HL-60/S4 (cell line): ENCODE measurements around the gene YIPF7.

ENCODE experiments used
- in situ Hi-C: fragments of 300-500 bp; cut with MboI; formaldehyde crosslinking; loops from 2 replicates; pipeline ENCODE4 v1.14.3; 2022; ENCODE audit warnings: low sequenced_read_pairs

Gene YIPF7

DNA sequence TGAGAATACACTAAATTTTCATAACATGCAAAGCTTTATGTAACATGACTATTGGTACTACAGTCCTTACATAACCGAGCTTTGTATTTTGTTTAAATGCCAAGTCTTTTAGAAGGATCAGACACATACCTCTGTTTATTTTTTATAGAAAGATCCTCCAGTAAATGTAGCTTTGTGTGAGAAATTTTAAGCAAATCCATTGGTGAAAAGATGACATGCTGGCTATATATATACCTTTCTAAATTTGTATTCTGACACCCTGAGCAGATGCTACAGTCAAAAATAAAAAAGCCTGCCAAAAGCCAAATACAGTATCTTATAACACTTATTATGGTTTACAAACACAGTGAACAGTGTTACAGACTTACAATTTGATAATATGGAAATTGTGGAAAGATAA lies at the start of gene YIPF7:
YIPF7 (minus strand) TSS at position 201 of the 400 bp plus-strand sequence. CDS start 1,525 bp downstream, outside the sequence.
- in situ Hi-C loops = no loop called here

DNA sequence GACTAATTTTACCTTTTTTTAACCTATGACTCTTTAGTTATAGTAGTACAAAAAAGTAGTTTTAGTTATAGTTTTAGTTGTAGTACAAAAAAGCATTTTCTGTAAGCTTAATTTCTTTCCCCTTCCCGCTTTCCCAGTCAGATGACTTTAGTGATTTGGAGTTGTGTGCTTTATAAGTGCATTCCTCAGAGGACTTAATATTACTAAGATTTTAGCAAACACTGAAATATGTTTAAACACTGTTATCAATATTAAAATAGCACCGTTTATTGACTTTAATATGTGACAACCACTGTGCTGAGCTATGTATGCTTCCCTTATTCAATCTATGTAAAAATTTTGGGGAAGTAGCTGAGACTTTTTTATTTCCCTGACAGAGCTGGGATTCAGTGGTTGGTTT lies 49.6 kb upstream of the YIPF7 start:
- in situ Hi-C loops = no loop called here

DNA sequence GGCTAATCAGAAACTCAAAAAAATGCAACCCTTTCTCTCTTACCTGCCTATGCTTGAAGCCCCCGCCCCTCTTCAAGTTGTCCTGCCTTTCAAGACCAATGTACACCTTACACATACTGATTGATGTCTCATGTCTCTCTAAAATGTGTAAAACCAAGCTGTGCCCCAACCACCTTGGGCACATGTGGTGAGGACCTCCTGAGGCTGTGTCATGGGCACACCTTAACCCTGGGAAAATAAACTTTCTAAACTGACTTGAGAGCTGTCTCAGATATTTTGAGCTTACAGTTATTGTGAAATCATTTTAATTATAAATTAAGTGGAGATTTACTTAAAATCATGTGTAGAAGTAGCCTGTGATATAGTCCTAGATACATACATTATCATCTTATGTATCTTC lies 49.0 kb upstream of the YIPF7 start:
- in situ Hi-C loops = no loop called here

DNA sequence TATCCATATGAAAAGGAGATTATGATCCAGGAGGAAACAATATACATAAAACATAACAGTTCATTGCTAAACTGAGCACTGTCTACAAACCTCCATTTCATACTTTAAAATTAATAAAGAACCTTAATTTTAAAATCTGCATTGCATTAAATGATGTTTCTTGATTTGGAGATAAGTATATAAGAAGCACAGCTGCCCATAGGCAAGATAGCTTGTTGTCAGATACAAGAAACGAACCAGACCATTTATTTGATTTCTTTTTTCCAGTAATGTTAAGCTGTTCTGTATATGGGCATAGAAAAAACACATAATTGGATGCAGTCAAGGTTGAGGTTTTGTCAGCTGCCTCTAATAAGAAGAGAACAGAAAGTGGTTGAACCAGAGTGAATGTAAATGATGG lies 33.2 kb upstream of the YIPF7 start:
- in situ Hi-C loops = no loop called here

DNA sequence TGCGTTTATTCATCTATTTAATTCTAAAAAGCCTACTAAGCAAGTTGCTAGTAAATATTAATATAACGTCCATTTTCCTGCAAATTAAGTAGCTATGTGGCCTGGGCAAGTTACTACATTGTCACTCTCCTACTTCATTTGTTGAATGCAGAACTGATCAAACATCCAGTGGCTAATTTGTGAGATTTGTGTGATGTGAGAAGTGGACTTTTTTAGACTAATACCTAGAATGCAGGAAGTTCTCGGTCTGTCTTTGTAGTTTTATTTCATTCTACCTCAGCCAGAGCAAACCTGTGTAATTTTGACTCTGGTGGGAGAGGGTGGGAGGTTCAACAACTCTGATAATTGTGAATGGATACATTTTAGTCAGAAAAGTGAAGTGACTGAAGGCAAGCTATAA lies 27.6 kb upstream of the YIPF7 start:
- in situ Hi-C loops = no loop called here

DNA sequence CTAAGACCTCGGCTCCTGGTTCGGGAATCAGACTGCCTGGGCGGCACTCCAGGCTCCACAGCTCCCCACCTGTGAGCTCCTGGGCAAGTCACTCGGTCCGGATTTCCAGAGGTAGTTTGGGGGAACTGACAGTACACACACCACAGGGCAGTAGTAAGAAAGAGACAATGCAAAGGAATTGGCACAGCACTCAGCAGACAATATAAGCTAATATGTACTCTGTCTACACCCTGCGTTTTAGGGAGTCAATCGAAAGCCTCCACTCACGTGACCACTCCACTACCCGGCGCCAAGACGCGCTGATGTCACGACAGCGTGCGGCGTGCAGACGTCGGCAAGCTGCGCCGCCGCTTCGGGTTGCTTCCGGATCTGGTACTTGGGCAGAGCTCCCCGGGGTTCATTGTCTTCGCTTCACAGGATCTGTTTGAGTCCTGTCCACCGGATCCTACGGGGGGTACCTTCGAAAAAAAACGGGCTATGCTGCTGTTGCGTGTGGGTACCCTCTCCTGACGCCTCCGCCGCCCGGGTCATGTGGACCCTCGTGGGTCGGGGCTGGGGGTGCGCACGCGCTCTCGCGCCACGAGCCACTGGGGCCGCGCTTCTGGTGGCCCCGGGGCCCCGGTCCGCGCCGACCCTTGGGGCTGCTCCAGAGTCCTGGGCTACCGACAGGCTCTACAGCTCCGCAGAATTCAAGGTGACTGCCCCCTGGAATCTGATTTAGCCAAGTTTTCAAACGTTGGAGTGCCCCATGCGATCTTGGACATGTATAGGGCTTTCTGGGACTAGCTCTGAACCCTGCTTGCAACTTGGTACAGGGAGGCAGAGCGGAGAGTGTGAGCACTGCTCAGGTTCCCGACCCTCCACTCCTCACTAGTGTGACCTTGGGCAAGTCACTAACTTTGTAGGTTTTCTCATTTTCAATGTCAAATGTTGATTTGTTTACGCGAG lies 26.9 kb upstream of the YIPF7 start, which contains the start of gene GUF1:
GUF1 (plus strand) TSS at position 327 of the 948 bp plus-strand sequence; CDS start at position 530, 203 bp downstream.
- in situ Hi-C loops = no loop called here

DNA sequence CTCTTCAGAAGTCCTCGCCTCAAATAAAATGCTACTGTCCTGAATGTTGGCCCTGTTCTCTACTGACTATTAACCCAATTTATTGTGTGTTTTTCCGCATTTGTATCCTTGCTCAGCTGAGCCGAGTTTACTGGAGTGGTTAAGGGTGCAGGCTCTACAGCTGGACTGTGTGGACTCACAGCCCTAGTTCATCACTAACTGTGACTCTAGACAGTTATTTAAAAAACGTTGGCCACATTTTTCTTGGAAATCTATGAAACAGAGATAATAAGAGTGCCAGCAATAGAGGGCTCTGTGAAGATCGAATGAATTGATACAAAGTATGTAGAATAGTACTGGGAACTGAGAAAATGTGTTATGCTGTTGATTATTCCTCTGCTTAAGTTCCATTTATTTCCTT lies 23.9 kb upstream of the YIPF7 start:
- in situ Hi-C loops = no loop called here

DNA sequence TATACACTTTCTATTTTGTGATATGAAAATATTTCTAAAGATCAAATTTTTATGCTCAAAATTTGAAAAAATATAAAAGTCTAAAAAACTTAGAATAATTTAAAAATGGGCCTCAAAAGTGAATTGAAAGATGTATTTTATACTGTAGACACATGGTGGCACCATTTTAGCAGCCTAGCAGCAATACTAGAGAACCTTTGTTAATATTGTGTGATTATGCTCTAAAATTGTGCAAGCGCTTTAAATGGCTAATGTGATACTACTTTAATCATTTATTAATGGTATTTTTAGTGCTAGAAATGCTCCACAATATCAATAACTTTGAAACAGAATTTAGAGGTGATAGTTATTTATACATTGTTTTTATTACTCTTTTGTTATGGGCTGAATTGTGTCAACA lies 23.0 kb upstream of the YIPF7 start:
- in situ Hi-C loops = no loop called here

DNA sequence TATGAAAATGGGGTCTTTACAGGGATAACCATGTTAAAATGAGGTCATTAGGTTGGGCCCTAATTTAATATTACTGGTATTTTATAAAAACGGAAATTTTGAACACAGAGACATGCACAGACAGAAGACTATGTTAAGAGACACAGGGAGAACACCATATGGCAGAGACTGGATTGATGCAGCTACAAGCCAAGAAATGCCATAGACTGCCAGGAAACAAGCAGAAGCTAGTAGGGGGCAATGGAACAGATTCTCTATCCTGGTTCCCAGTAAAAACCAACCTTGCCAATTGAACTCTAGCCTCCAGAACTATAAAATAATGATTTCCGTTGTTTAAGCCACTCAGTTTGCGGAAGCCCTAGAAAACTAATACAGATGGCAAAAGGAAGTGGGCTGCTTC lies 20.2 kb upstream of the YIPF7 start:
- in situ Hi-C loops = no loop called here

DNA sequence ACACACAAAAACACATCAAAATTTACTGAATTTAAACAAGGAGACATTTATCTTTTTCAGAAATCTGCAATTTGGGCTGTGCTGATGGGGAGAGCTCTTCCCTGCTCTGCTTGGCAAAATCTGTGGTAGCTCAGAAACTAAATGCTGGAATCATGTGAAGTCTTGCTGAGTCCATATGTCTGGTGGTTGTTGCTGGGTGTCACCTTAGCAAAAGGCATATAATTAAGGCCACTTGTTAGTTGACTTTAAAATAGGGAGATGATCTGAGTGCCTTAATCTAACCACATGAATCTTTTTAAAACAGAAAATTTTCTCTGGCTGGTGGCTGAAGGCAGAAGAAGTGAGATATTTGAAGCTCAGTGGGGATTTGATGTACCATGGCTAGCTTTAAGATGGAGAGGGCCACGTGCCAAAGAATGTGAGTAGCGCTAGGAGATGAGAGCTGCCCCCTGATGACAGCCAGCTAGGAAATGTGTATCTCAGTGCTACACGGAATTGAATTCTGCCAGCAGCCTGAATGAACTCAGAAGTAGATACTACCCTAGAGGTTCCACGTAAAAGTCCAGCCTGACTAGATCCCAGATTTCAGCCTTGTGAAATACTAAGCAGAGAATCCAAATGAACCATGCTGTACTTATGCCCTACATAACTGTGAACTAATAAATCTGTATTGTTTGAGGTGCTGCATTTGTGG lies 19.2 kb upstream of the YIPF7 start:
- in situ Hi-C loops = no loop called here

DNA sequence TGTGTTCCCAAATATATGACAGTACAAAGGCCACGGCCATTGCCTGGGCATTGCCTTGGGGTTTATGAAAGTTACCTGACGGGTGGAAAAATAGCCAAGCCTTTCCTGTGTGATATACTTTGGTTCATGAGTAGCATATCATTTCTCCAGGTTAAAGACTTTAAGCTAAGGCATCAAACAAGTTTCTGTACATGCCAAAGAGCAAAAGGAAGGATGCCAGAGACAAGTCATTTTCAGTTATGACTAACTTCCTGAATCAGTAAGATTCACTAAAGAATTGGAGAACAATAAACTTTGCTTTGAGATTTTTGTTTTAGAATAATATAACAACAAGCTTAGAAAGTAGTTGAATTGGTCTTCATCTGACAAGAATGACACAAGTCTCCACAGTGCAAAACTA lies 17.1 kb upstream of the YIPF7 start:
- in situ Hi-C loops = no loop called here

DNA sequence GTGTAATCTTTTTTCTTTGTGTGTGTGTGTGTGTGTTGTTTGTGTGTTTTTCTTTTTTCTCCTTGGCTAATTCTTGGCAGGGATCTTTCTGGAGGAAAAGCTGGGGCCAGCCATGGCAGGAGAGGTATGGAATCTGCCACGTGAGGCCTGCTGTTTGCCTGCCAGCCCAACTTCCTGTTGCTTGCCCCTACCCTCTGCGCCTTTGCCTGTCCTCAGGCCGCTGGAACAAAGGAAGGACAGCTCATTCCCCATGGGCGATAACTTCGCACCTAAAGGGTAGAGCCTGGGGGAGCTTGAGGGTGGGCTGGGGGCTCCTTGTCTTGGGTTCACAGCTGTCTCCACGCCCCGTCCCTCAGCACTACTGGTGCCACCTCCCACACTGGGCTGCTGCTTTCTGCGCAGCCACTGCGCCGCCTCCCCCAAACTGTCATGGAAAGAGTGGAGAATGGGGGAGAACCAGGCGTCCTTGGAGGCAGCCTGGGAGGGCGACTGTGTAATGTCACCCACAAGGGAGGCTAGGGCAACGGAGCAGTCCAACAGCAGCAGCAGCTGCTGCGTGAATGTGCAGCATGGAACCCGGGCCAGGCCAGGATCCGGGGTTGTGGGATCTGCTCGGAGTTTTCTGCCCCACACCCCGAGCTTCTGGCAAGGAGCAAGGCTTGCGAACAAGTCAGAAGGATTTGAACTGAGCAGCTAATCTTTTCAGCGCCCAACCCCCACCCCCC lies 12.3 kb upstream of the YIPF7 start:
- in situ Hi-C loops = no loop called here

DNA sequence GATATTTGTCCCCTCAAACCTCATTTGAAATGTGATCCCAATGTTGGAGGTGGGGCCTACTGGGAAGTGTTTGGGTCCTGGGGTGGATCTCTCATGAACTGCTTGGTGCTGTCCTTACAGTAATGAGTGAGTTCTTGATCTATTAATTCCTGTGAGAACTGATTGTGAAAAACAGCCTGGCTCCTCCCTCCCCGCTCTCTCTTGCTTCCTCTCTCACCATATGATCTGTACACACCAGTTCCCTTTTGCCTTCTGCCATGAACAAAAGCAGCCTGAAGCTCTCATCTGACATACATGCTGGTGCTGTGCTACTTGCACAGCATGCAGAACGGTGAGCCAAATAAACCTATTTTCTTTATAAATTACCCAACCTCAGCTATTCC lies 11.2 kb upstream of the YIPF7 start:
- in situ Hi-C loops = no loop called here

DNA sequence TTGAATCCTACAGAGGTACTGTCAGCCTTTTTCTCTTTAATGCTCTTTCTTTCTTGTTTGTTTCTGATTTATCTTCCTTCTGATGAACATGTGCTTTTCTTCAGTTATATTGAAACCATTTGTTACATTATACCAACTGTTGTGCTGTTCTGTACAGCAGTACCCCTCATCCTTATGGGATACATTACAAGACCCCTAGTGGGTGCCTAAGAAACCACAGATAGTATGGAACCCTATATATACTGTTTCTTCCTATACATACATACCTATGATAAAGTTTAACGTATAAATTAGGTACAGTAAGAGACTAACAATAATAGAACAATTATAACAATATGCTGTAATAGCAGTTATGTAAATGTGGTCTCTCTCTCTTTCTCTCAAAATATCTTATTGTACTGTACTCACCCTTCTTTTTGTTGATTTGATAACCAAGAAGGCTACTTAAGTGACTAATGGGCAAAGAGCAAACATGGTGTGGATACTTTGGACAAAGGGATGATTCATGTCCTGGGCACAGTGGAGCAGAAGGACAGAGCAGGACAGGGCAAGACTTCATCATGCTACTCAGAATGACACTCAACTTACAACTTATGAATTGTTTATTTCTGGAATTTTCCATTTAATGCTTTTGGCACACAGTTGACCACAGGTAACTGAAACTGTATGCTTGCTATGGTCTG lies 10.7 kb upstream of the YIPF7 start:
- in situ Hi-C loops = no loop called here

DNA sequence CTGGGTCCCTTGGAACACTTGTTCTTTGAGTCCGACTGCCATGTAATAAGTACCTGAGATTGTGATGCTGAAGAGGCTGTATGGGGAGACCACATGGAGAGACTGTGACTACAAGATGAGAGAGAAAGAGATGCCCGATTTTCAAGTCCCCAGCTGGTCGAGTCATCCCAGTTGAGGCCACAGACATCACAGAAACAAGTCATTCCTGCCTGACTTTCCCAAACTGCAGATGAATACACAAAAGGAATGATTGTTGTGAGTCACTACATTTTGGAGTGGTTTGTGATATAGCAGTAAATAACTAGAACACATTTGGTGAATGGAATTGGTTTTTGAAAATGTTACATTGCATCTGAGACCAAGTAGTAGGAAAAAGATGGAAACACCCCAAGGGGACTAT lies 9.0 kb upstream of the YIPF7 start:
- in situ Hi-C loops = no loop called here

DNA sequence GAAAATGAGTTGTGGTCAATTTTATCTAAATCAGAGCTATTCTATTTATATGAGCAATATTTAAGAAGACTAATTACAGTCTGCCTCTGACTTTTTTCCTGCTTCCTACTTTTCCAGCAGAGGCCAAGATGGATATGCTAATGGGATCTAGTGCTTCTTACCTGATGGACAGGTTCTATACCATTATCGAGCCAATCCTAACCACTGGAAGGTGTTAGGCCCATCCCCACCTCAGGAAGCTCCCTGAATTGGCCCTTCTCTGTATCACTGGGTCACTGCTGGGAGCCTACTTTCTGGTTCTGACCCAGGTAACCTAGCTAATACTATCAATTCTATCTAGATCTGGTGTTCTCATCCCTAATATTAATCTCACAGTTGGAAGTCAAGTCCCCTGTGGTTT lies 577 bp upstream of the YIPF7 start:
- in situ Hi-C loops = no loop called here

DNA sequence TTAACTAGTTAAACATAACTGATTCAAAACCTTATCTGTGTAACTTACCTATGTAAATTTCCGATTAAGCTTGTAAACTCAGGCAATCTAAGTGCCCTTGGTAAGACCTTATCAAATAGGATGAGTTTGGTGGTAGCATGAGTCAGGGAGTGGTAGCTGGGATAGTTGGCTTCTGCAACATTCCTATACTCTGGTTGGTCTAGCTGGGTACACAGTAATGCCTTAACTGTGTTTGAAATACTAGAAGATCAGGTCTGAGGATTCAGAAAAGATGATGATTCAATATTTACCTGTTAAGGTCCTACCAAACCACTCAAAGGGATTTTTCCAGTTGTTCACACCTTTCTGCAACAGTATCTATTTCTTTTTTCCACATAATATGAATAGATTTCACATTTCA lies 5.3 kb downstream of the YIPF7 start:
- in situ Hi-C loops = no loop called here

DNA sequence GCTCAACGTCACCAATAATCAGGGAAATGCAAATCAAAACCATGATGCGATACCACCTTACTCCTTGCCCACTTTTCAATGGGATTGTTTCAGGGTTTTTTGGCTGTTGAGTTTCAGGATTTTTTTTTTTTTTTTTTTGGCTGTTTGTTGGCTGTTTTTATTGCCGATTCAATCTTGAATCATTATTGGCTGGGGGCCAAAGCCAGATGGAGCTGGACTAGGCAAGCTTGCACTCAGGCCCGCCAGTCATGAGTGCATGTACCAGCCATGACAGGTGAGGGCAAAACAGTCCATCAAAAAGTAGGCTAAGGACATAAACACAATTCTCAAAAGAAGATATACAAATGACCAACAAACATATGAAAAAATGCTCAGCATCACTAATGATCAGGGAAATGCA lies 13.3 kb downstream of the YIPF7 start:
- in situ Hi-C loops = no loop called here

DNA sequence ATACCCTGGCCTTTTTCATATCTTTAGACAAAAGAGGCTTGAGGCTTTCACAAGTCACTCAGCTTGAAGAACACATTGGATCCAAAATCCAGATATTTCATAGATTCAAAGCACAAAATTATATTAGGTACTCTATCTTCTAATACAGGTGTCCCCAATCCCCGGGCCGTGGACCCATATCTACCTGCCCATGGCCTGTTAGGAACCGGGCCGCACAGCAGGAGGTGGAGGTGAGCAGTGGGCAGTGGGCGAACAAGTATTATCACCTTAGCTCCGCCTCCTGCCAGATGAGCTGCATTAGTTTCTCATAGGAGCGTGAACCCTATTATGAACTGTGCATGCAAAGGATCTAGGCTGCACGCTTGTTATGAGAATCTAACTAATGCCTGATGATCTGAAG lies 18.7 kb downstream of the YIPF7 start:
- in situ Hi-C loops = no loop called here

DNA sequence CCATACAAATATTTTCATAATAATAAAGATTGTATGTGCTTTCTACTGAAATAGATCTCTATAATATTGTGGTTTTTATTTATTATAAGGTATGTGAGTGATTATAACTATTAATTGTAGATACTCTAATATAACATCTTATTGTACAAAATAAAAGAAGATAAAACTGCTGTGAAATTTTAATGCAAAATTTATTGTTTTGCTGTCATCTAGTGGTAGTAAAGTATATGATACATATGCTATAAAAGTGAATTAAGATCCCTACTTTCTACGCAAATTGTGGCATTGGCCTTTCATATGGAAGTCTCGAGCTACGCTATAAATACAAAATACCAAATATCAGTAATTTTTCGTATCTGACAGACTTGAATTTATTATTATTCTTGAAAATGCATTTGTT lies 19.3 kb downstream of the YIPF7 start:
- in situ Hi-C loops = no loop called here

DNA sequence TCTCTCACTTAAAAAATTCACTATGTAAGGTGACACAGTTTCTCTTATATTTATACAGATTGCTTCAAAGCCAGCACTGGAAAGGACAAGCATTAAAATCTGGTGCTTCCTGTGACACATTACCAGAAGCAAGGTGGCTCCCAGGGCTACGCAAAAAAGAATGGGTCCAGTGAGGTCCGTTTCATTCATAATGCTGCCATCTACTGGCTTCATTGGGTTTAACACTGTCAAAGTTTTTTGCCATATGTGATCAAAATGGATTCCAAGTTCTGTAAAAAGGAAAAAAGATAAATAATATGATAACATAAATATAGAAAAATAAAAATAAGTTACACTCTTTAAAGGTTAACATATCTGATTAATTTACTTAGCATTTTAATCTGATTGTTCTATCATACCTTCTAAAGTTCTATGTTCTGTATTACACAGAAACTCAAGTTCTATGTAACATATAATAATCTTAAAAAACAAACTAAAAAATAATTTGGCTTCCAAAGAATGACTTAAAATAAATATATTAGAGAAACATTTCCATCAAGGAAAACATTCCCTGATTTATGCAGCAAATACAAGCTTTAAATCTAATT lies 22.1 kb downstream of the YIPF7 start:
- in situ Hi-C loops = no loop called here
